Trophoblast cell (in vitro differentiated cells and primary cell): ENCODE data around the gene MRPS5.

Experiments
- DNase-seq, 2 donors: peaks; one replicate each; pipeline ENCODE4 v3.0.0-alpha.2; 2016
- H2AFZ ChIP-seq: 2 replicates; pipeline ENCODE4 v1.6.1; 2013; ENCODE audit warnings: low read length, moderate library complexity, mild to moderate bottlenecking; ENCODE audit not compliant: insufficient read depth, poor library complexity
- H2AK5ac ChIP-seq: 2 replicates; pipeline ENCODE4 v1.6.1; 2013; ENCODE audit warnings: mild to moderate bottlenecking, low read length
- H2BK120ac ChIP-seq: 2 replicates; pipeline ENCODE4 v1.6.1; 2013; ENCODE audit warnings: low read length, mild to moderate bottlenecking, moderate library complexity; ENCODE audit not compliant: insufficient read depth, poor library complexity
- H2BK12ac ChIP-seq: 2 replicates; pipeline ENCODE4 v1.6.1; 2013; ENCODE audit warnings: mild to moderate bottlenecking, low read length, moderate library complexity
- H2BK5ac ChIP-seq: 2 replicates; pipeline ENCODE4 v1.6.1; 2013; ENCODE audit warnings: low read length, low read depth, moderate library complexity, mild to moderate bottlenecking; ENCODE audit not compliant: poor library complexity
- H3K14ac ChIP-seq: 2 replicates; pipeline ENCODE4 v1.6.1; 2013; ENCODE audit warnings: mild to moderate bottlenecking, low read length
- H3K18ac ChIP-seq: 2 replicates; pipeline ENCODE4 v1.6.1; 2013; ENCODE audit warnings: mild to moderate bottlenecking, low read length
- H3K23ac ChIP-seq: 2 replicates; pipeline ENCODE4 v1.6.1; 2013; ENCODE audit warnings: low read length
- H3K27ac ChIP-seq: 2 replicates; pipeline ENCODE4 v1.5.1; 2013; ENCODE audit warnings: low read depth, mild to moderate bottlenecking, inconsistent platforms, low read length, moderate library complexity
- H3K27me3 ChIP-seq: 2 replicates; pipeline ENCODE4 v1.6.1; 2013; ENCODE audit warnings: inconsistent platforms, mild to moderate bottlenecking, low read length, moderate library complexity; ENCODE audit not compliant: insufficient read depth
- H3K36me3 ChIP-seq, 2 experiments: 1 replicate in 1 of 2; 2 replicates in 1 of 2; pipeline ENCODE4 v1.6.1; 2013; ENCODE audit warnings: low read length in 2 of 2, mild to moderate bottlenecking in 2 of 2, moderate library complexity in 1 of 2; ENCODE audit not compliant: insufficient read depth in 2 of 2, control insufficient read depth in 1 of 2
- H3K4ac ChIP-seq: 2 replicates; pipeline ENCODE4 v1.6.1; 2013; ENCODE audit warnings: low read depth, mild to moderate bottlenecking, low read length, moderate library complexity
- H3K4me1 ChIP-seq, 2 experiments: 1 replicate in 1 of 2; 2 replicates in 1 of 2; pipeline ENCODE4 v1.6.1; 2013; ENCODE audit warnings: low read length in 2 of 2, mild to moderate bottlenecking in 2 of 2, moderate library complexity in 1 of 2; ENCODE audit not compliant: insufficient read depth in 2 of 2, control insufficient read depth in 1 of 2
- H3K4me2 ChIP-seq: 2 replicates; pipeline ENCODE4 v1.6.1; 2013; ENCODE audit warnings: inconsistent platforms, mild to moderate bottlenecking, low read length, moderate library complexity
- H3K4me3 ChIP-seq: 2 replicates; pipeline ENCODE4 v1.5.1; 2013; ENCODE audit warnings: mild to moderate bottlenecking, low read depth, low read length, inconsistent platforms
- H3K79me1 ChIP-seq: one replicate; pipeline ENCODE4 v1.6.1; 2013; ENCODE audit warnings: low read length
- H3K79me2 ChIP-seq: 2 replicates; pipeline ENCODE4 v1.6.1; 2013; ENCODE audit warnings: low read length, mild to moderate bottlenecking; ENCODE audit not compliant: control insufficient read depth, insufficient read depth, poor library complexity
- H3K9ac ChIP-seq: 2 replicates; pipeline ENCODE4 v1.6.1; 2013; ENCODE audit warnings: mild to moderate bottlenecking, low read length
- H3K9me3 ChIP-seq: 2 replicates; pipeline ENCODE4 v1.6.1; 2013; ENCODE audit warnings: low read depth, mild to moderate bottlenecking, control low read depth, inconsistent platforms, low read length; ENCODE audit not compliant: insufficient read depth
- H4K12ac ChIP-seq: 2 replicates; pipeline ENCODE4 v1.6.1; 2013; ENCODE audit warnings: low read depth, mild to moderate bottlenecking, low read length, moderate library complexity
- H4K8ac ChIP-seq: 2 replicates; pipeline ENCODE4 v1.6.1; 2013; ENCODE audit warnings: low read depth, mild to moderate bottlenecking, low read length, moderate library complexity
- H4K91ac ChIP-seq: one replicate; pipeline ENCODE4 v1.6.1; 2013; ENCODE audit warnings: low read depth, mild to moderate bottlenecking, low read length, moderate library complexity
- WGBS: extraction: QIAGEN DNeasy Blood & Tissue Kit; methylation state at CpG from one replicate; pipeline ENCODE4 v1.1.7; 2013; ENCODE audit warnings: missing lambda C conversion rate; ENCODE audit not compliant: insufficient read length, insufficient coverage; ENCODE audit errors: extremely low coverage; 5-methylcytosine and 5-hydroxymethylcytosine counted together

MRPS5 gene

GRCh38 chr2:95056461-95057459, 64.8 kb downstream of the MRPS5 start:
- whole genome bisulfite sequencing = no CpG with 5 or more reads among the region's 15 CpGs
- Histone ChIP-seq H2BK120ac (no peak overlapping the region), H4K8ac (no peak overlapping the region), H2AK5ac (no peak overlapping the region), H3K18ac (no peak overlapping the region), H3K14ac (no peak overlapping the region), H2BK12ac (no peak overlapping the region), H3K36me3 (no peaks in the 10 kb centered on the region), H3K9ac (no peak overlapping the region), H4K12ac (no peak overlapping the region), H3K4me2 (no peak overlapping the region), H2BK5ac (no peak overlapping the region), H3K23ac (no peak overlapping the region), H3K9me3 (peaks cover 4% of the 10 kb centered on the region), H3K27me3 (no peaks in the 10 kb centered on the region), H2AFZ (no peak overlapping the region), H4K91ac (no peak overlapping the region), H3K27ac (no peak overlapping the region), H3K4me1 (no peaks in the 10 kb centered on the region), H3K79me1 (no peaks in the 10 kb centered on the region), H3K4me3 (no peak overlapping the region), H3K79me2 (no peaks in the 10 kb centered on the region), H3K4ac (no peak overlapping the region)
- no peak for DNase-seq

GRCh38 chr2:95056044-95056443, 65.6 kb downstream of the MRPS5 start:
- Histone ChIP-seq H3K9me3 (peaks cover 4% of the 10 kb centered on the region), H3K4ac (no peak overlapping the region), H2AK5ac (no peak overlapping the region), H3K4me1 (no peaks in the 10 kb centered on the region), H2BK12ac (no peak overlapping the region), H4K91ac (no peak overlapping the region), H3K79me2 (no peaks in the 10 kb centered on the region), H2AFZ (no peak overlapping the region), H3K36me3 (no peaks in the 10 kb centered on the region), H3K9ac (no peak overlapping the region), H4K12ac (no peak overlapping the region), H3K14ac (no peak overlapping the region), H3K79me1 (no peaks in the 10 kb centered on the region), H3K23ac (no peak overlapping the region), H3K27ac (no peak overlapping the region), H4K8ac (no peak overlapping the region), H2BK120ac (no peak overlapping the region), H3K4me3 (no peak overlapping the region), H3K18ac (no peak overlapping the region), H3K27me3 (no peaks in the 10 kb centered on the region), H3K4me2 (no peak overlapping the region), H2BK5ac (no peak overlapping the region)
- no CpG with 5 or more reads among the region's 8 CpGs for WGBS
- DNase-seq = peak; percentile 32 to 45

- Histone ChIP-seq H2BK12ac (no peak overlapping the region), H3K4me3 (no peak overlapping the region), H3K14ac (no peak overlapping the region), H3K9me3 (peaks cover 4% of the 10 kb centered on the region), H3K18ac (no peak overlapping the region), H3K4ac (no peak overlapping the region), H3K23ac (no peak overlapping the region), H2BK5ac (no peak overlapping the region), H3K4me1 (no peaks in the 10 kb centered on the region), H4K12ac (no peak overlapping the region), H3K36me3 (no peaks in the 10 kb centered on the region), H3K9ac (no peak overlapping the region), H3K27me3 (no peaks in the 10 kb centered on the region), H3K4me2 (no peak overlapping the region), H4K91ac (no peak overlapping the region), H3K27ac (no peak overlapping the region), H3K79me2 (no peaks in the 10 kb centered on the region), H2BK120ac (no peak overlapping the region), H2AFZ (no peak overlapping the region), H2AK5ac (no peak overlapping the region), H3K79me1 (no peaks in the 10 kb centered on the region), H4K8ac (no peak overlapping the region)
- DNase-seq = no peak
- no CpG with 5 or more reads among the region's 3 CpGs for WGBS
Measured at GRCh38 chr2:95055262-95055661, 66.3 kb downstream of the MRPS5 start.

DNA sequence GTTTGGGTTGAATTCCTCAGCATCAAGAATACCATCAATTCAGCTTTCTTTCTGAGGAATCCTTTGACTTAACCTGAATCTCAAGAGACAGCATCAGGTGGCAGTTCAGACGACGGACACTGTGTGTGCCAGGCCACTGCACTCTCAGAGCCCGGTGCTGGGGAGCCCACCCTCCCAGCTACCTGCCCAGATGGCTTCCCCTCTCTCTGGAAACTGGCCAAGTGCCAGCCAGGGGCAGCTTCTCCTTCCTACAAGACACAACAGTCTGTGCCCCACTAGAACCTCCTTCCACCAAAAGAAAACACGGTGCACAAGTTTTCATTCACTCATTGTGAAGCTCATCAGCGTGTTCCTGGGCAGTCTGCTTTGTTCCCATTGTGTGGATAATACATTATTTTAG, 67.6 kb downstream of the MRPS5 start:
- no peak for DNase-seq
- WGBS = no CpG with 5 or more reads among the region's 5 CpGs

More for the DNA sequence above, 67.6 kb downstream of the MRPS5 start:
- Histone ChIP-seq H2AK5ac (no peak overlapping the region), H3K14ac (no peak overlapping the region), H3K79me1 (no peaks in the 10 kb centered on the region), H4K8ac (no peak overlapping the region), H3K9ac (no peak overlapping the region), H3K4me2 (no peak overlapping the region), H3K23ac (no peak overlapping the region), H3K9me3 (peaks cover 4% of the 10 kb centered on the region), H3K18ac (no peak overlapping the region), H2BK5ac (no peak overlapping the region), H2AFZ (no peak overlapping the region), H4K12ac (no peak overlapping the region), H3K36me3 (no peaks in the 10 kb centered on the region), H3K4me1 (no peaks in the 10 kb centered on the region), H3K27ac (no peak overlapping the region), H3K27me3 (no peaks in the 10 kb centered on the region), H2BK12ac (no peak overlapping the region), H3K79me2 (no peaks in the 10 kb centered on the region), H4K91ac (no peak overlapping the region), H2BK120ac (no peak overlapping the region), H3K4ac (no peak overlapping the region), H3K4me3 (no peak overlapping the region)
